ENCODE measurements around the gene ATXN1. TPM values are rescaled to one million over a fixed set of nuclear protein-coding genes. Genes with fewer than 3 reads are reported as not detected.

ATXN1 gene
- total RNA-seq, 1 donor from 2014 or later, result 18.4 TPM

GRCh38 chr6:16559071-16559470 is 202.2 kb downstream of the ATXN1 start:
- no peak for FAIRE-seq
- H3K27me3 ChIP-seq (ENCODE audit: control insufficient read depth, insufficient read depth, low read length), result no peaks in the 10 kb centered on the region
- no peaks in the 10 kb centered on the region for H3K36me3 ChIP-seq (ENCODE audit: control insufficient read depth, insufficient read depth, low read length)
- DNase-seq (ENCODE audit: low read depth), result no peak
- TF ChIP-seq, protein P1, sequence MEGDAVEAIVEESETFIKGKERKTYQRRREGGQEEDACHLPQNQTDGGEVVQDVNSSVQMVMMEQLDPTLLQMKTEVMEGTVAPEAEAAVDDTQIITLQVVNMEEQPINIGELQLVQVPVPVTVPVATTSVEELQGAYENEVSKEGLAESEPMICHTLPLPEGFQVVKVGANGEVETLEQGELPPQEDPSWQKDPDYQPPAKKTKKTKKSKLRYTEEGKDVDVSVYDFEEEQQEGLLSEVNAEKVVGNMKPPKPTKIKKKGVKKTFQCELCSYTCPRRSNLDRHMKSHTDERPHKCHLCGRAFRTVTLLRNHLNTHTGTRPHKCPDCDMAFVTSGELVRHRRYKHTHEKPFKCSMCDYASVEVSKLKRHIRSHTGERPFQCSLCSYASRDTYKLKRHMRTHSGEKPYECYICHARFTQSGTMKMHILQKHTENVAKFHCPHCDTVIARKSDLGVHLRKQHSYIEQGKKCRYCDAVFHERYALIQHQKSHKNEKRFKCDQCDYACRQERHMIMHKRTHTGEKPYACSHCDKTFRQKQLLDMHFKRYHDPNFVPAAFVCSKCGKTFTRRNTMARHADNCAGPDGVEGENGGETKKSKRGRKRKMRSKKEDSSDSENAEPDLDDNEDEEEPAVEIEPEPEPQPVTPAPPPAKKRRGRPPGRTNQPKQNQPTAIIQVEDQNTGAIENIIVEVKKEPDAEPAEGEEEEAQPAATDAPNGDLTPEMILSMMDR (IDR thresholded peaks at IDR 0.05; ENCODE audit: insufficient read depth, low read length, severe bottlenecking), result no peak
- no peak overlapping the region for H3K4me3 ChIP-seq (ENCODE audit: low read depth, low read length)

DNA sequence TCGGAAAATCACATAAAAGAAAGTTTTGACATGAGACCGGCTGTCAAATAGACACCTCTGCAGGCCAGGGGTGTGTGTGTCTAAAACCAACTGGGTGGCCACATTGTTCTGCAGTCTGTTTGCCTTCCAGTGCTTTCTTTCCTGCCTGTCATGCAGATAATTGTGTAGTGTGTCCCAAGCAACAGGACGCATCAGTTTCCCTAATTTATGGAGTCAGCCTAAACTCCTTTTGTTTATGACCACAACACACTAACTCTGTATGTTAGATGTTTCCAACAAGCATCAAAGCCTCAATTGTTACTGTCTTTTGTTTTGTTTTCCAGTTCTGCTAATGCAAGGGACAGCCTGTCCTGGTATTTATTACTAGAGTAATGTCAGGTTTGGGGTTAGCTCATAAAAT is 205.7 kb downstream of the ATXN1 start:
- no peak overlapping the region for H3K4me3 ChIP-seq (ENCODE audit: low read depth, low read length)
- DNase-seq (ENCODE audit: low read depth) (no peak), FAIRE-seq (no peak)
- TF ChIP-seq, protein P1 (IDR thresholded peaks at IDR 0.05; ENCODE audit: insufficient read depth, low read length, severe bottlenecking), result no peak
- peaks cover 2% of the 10 kb centered on the region for H3K36me3 ChIP-seq (ENCODE audit: control insufficient read depth, insufficient read depth, low read length)
- H3K27me3 ChIP-seq (ENCODE audit: control insufficient read depth, insufficient read depth, low read length), result no peaks in the 10 kb centered on the region

DNA sequence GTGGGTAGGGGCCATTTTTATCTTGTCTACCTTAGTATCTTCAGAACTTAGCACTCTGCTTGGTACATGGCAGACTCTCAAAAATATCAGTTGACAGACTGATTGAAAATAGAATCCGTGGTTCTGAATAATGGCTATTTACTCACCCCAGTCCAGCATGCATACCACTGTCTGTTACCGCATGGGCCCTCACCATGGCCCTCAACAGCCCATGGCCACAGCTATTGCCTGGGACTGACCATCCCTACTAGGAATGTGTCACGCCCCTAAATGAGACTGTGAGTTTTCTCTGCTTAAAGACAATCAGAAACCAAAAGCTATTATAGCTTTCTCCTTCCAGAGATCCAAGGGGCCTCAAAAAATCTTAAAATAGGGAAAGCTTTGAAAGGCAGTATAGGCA is 207.7 kb downstream of the ATXN1 start:
- no peak for FAIRE-seq
- DNase-seq (ENCODE audit: low read depth), result no peak
- H3K36me3 ChIP-seq (ENCODE audit: control insufficient read depth, insufficient read depth, low read length), result peaks cover 2% of the 10 kb centered on the region
- no peaks in the 10 kb centered on the region for H3K27me3 ChIP-seq (ENCODE audit: control insufficient read depth, insufficient read depth, low read length)
- TF ChIP-seq, protein P1 (IDR thresholded peaks at IDR 0.05; ENCODE audit: insufficient read depth, low read length, severe bottlenecking), result no peak
- H3K4me3 ChIP-seq (ENCODE audit: low read depth, low read length), result no peak overlapping the region

DNA sequence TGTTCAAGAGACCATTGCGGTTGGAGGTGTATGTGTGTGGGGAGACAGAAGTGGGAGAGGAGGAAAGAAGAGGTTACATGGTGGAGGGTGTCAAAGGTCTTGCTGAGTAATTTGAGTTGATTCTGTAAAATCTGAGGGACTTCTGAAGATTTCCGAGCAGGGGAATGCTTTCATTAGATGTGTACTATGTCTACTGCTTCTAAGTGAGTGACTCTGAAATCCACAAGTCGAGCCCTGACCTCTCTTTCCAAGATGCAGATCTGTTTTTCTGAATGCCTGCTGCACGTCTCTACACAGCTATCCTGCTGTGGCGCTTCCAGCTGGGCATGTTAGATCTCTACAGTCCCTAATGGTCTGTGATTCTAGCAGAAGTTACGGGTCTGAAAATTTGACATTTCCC is 209.8 kb downstream of the ATXN1 start:
- FAIRE-seq (no peak), DNase-seq (ENCODE audit: low read depth) (no peak)
- Histone ChIP-seq H3K27me3 (ENCODE audit: control insufficient read depth, insufficient read depth, low read length) (no peaks in the 10 kb centered on the region), H3K4me3 (ENCODE audit: low read depth, low read length) (no peak overlapping the region), H3K36me3 (ENCODE audit: control insufficient read depth, insufficient read depth, low read length) (peaks cover 3% of the 10 kb centered on the region)
- TF ChIP-seq, protein P1 (IDR thresholded peaks at IDR 0.05; ENCODE audit: insufficient read depth, low read length, severe bottlenecking), result no peak

- Histone ChIP-seq H3K4me3 (ENCODE audit: low read depth, low read length) (no peak overlapping the region), H3K27me3 (ENCODE audit: control insufficient read depth, insufficient read depth, low read length) (no peaks in the 10 kb centered on the region), H3K36me3 (ENCODE audit: control insufficient read depth, insufficient read depth, low read length) (peaks cover 3% of the 10 kb centered on the region)
- TF ChIP-seq, protein P1 (IDR thresholded peaks at IDR 0.05; ENCODE audit: insufficient read depth, low read length, severe bottlenecking), result no peak
- FAIRE-seq (no peak), DNase-seq (ENCODE audit: low read depth) (peak; percentile 44)
Observed at GRCh38 chr6:16548121-16548520, 213.1 kb downstream of the ATXN1 start.

DNA sequence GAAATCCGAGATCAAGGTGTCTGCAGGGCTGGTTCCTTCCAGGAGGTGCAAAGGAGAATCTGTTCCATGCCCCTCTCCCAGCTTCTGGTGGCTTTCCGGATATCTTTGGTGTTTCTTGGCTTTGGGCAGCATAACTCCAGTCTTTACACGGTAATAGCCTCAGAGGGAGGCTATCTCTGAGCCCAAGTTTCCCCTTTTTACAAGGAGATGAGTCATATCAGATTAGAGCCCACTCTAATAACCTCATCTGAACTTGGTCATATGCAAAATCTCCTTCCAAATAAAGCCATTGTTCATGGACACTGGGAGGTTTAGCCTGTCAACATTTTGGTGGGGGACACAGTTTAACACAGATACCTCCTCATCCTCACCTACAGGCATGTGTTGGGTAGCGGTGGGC is 213.7 kb downstream of the ATXN1 start:
- Histone ChIP-seq H3K4me3 (ENCODE audit: low read depth, low read length) (no peak overlapping the region), H3K27me3 (ENCODE audit: control insufficient read depth, insufficient read depth, low read length) (no peaks in the 10 kb centered on the region), H3K36me3 (ENCODE audit: control insufficient read depth, insufficient read depth, low read length) (peaks cover 2% of the 10 kb centered on the region)
- no peak for DNase-seq (ENCODE audit: low read depth)
- TF ChIP-seq, protein P1 (IDR thresholded peaks at IDR 0.05; ENCODE audit: insufficient read depth, low read length, severe bottlenecking), result no peak
- no peak for FAIRE-seq
